Right atrium auricular region (tissue), 2 donors: ENCODE data around the gene TEX35. TPM values are rescaled to one million over a fixed set of nuclear protein-coding genes. Genes with fewer than 3 reads are reported as not detected.
"Not testable (repeated sequence)": the region's sequence is repeated elsewhere in the genome, so short reads cannot be mapped to it uniquely, and the experiment has no call there.

Experiments
- DNase-seq: peaks from one replicate; pipeline ENCODE4 v3.0.0-alpha.2; 2019; ENCODE audit warnings: low spot score
- H3K27ac ChIP-seq, 2 donors: fragments of 200-600 bp; sonication (generic); 1 replicate in 1 of 2; 2 replicates in 1 of 2; pipeline ENCODE4 v1.5.1; 2016 to 2019
- H3K27me3 ChIP-seq, 2 donors: fragments of 200-600 bp; sonication (generic); one replicate each; pipeline versions ENCODE4 v1.5.1 to v1.6.0; 2017 to 2019
- H3K36me3 ChIP-seq: fragments of 200-600 bp; sonication (generic); one replicate; pipeline ENCODE4 v1.5.1; 2016
- H3K4me1 ChIP-seq, 2 donors: fragments of 200-600 bp; sonication (generic); one replicate each; pipeline versions ENCODE4 v1.5.1 to v1.6.0; 2017 to 2019
- H3K4me3 ChIP-seq, 2 donors: fragments of 200-600 bp; sonication (generic); 1 replicate in 1 of 2; 2 replicates in 1 of 2; pipeline ENCODE4 v1.5.1; 2017 to 2019; ENCODE audit warnings: mild to moderate bottlenecking in 1 of 2, moderate library complexity in 1 of 2
- H3K9me3 ChIP-seq, 2 donors: fragments of 200-600 bp; sonication (generic); one replicate each; pipeline ENCODE4 v1.5.1; 2019
- total RNA-seq, 2 donors: library from RNA; depleted of rRNA; stranded (reverse); fragments of >200 nt; gene quantifications; one replicate each; pipeline ENCODE4 v1.1.0, GENCODE V29; 2016
- TF ChIP-seq, protein P1 (sequence below), 2 donors: fragments of 200-600 bp; sonication (generic); IDR thresholded peaks; one replicate each; pipeline ENCODE4 v1.5.1; 2019; ENCODE audit warnings: antibody characterized with exemption in 2 of 2

Gene TEX35
- total RNA-seq, 2 donors from 2014 or later = 0.33 TPM; not detected in 1

GRCh38 chr1:178502856-178503255, 10.1 kb upstream of the TEX35 start:
- Histone ChIP-seq H3K36me3 (no peaks in the 10 kb centered on the region), H3K4me3 (no peak overlapping the region), H3K27me3 (no peaks in the 10 kb centered on the region), H3K27ac (no peak overlapping the region), H3K9me3 (no peaks in the 10 kb centered on the region), H3K4me1 (peaks cover 0 to 10% of the 10 kb centered on the region in 2 donors)
- TF ChIP-seq, protein P1, sequence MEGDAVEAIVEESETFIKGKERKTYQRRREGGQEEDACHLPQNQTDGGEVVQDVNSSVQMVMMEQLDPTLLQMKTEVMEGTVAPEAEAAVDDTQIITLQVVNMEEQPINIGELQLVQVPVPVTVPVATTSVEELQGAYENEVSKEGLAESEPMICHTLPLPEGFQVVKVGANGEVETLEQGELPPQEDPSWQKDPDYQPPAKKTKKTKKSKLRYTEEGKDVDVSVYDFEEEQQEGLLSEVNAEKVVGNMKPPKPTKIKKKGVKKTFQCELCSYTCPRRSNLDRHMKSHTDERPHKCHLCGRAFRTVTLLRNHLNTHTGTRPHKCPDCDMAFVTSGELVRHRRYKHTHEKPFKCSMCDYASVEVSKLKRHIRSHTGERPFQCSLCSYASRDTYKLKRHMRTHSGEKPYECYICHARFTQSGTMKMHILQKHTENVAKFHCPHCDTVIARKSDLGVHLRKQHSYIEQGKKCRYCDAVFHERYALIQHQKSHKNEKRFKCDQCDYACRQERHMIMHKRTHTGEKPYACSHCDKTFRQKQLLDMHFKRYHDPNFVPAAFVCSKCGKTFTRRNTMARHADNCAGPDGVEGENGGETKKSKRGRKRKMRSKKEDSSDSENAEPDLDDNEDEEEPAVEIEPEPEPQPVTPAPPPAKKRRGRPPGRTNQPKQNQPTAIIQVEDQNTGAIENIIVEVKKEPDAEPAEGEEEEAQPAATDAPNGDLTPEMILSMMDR (IDR thresholded peaks at IDR 0.05) = no peak
- no peak for DNase-seq

DNA sequence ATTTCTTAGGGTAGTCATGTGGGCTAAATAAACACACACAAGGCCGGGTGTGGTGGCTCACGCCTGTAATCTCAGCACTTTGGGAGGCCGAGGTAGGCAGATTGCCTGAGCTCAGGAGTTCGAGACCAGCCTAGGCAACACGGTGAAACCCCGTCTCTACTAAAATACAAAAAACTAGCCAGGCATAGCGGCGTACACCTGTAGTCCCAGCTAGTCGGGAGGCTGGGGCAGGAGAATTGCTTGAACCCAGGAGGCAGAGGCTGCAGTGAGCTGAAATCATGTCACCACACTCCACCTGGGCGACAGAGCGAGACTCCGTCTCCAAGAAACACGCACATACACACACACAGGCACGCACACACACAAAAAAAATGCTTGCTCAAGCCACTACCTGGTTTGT, 9.6 kb upstream of the TEX35 start:
- H3K4me3 ChIP-seq, H3K4me1 ChIP-seq, H3K36me3 ChIP-seq, H3K9me3 ChIP-seq, H3K27me3 ChIP-seq, DNase-seq, H3K27ac ChIP-seq: not testable (repeated sequence)

GRCh38 chr1:178503849-178504248, 9.1 kb upstream of the TEX35 start:
- TF ChIP-seq, protein P1 (IDR thresholded peaks at IDR 0.05) = no peak
- DNase-seq = no peak
- Histone ChIP-seq H3K9me3 (no peaks in the 10 kb centered on the region), H3K27ac (no peak overlapping the region), H3K4me3 (no peak overlapping the region), H3K4me1 (peaks cover 0 to 10% of the 10 kb centered on the region in 2 donors), H3K27me3 (no peaks in the 10 kb centered on the region), H3K36me3 (no peaks in the 10 kb centered on the region)

DNA sequence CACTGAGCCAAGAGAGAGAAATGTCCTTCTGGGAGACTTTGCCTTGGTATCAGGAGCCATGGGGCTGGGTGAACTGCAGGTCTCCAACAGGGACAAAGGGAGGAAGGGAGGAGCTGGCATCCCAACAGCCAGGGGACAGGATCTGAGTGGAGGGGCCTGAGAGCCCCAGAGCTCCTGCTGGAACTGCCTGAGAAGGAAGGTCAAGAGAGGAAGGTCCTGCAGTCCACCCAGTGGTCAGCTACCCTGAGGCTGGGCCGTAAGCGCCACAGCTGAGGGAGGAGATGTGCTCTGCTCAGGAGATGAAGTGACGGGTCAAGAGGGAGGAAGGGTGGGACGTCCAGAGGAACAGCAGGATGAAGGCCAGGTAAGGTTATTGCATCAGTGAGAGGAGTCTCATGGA, 8.6 kb upstream of the TEX35 start:
- TF ChIP-seq, protein P1 (IDR thresholded peaks at IDR 0.05) = no peak
- H3K4me1 ChIP-seq = peaks cover 0 to 14% of the 10 kb centered on the region in 2 donors
- no peak overlapping the region for H3K27ac ChIP-seq
- H3K36me3 ChIP-seq = no peaks in the 10 kb centered on the region
- no peak for DNase-seq
- H3K4me3 ChIP-seq = no peak overlapping the region
- H3K9me3 ChIP-seq = no peaks in the 10 kb centered on the region
- no peaks in the 10 kb centered on the region for H3K27me3 ChIP-seq

GRCh38 chr1:178506177-178506576, 6.7 kb upstream of the TEX35 start:
- H3K4me1 ChIP-seq = peaks cover 0 to 25% of the 10 kb centered on the region in 2 donors
- peak overlapping the region in 1 of 2 donors; percentile 27 for H3K27ac ChIP-seq
- DNase-seq = no peak
- no peak overlapping the region for H3K4me3 ChIP-seq
- TF ChIP-seq, protein P1 (IDR thresholded peaks at IDR 0.05) = no peak
- no peaks in the 10 kb centered on the region for H3K9me3 ChIP-seq
- no peaks in the 10 kb centered on the region for H3K36me3 ChIP-seq
- H3K27me3 ChIP-seq = no peaks in the 10 kb centered on the region

- TF ChIP-seq, protein P1 (IDR thresholded peaks at IDR 0.05) = no peak
- DNase-seq = no peak
- H3K27ac ChIP-seq = peak overlapping the region in 1 of 2 donors; percentile 27
- H3K4me1 ChIP-seq = peaks cover 0 to 22% of the 10 kb centered on the region in 2 donors
- no peaks in the 10 kb centered on the region for H3K9me3 ChIP-seq
- no peaks in the 10 kb centered on the region for H3K36me3 ChIP-seq
- H3K27me3 ChIP-seq = no peaks in the 10 kb centered on the region
- no peak overlapping the region for H3K4me3 ChIP-seq
Measured at GRCh38 chr1:178506669-178507068, 6.2 kb upstream of the TEX35 start.
